ENCODE data around the gene MUC22. TPM values are rescaled to one million over a fixed set of nuclear protein-coding genes. Genes with fewer than 3 reads are reported as not detected.

The MUC22 gene
- total RNA-seq, 1 experiment from 2014 or later = not detected

GRCh38 chr6:30990422-30991086 lies 19.7 kb upstream of the MUC22 start:
- no TSS peak for BruUV-seq (replicated peaks)
- Histone ChIP-seq H3F3A (ENCODE audit: low read length, unreplicated experiment) (no peaks in the 10 kb centered on the region), H3K27me3 (ENCODE audit: low read length) (no peaks in the 10 kb centered on the region), H3K79me2 (ENCODE audit: low read length) (no peaks in the 10 kb centered on the region), H3K9me2 (replicated peaks; ENCODE audit: low read length) (no peaks in the 10 kb centered on the region), H3K4me1 (ENCODE audit: insufficient read depth, low read length) (no peaks in the 10 kb centered on the region), H4K20me1 (ENCODE audit: low read length) (no peaks in the 10 kb centered on the region), H3K36me3 (ENCODE audit: low read depth, low read length) (no peaks in the 10 kb centered on the region), H3K9me3 (ENCODE audit: low read length) (no peaks in the 10 kb centered on the region), H3K27ac (ENCODE audit: low read length) (no peak overlapping the region), H2AFZ (ENCODE audit: low read length) (no peak overlapping the region), H3K4me2 (ENCODE audit: low read length) (no peak overlapping the region), H3K4me3 (ENCODE audit: low read length) (no peak overlapping the region), H3K9ac (ENCODE audit: low read length) (no peak overlapping the region)
- POLR2A ChIA-PET (ENCODE audit: unreplicated experiment) = no interaction called here
- CTCF ChIA-PET = interaction anchor here (0.6 kb wide), 1 partner anchor 108 kb away, joined by 3 read pairs; no protein-coding TSS in a partner anchor
- DNase-seq (no peak), ATAC-seq (no peak)
- TF ChIP-seq CTCF (conservative IDR thresholded peaks at IDR 0.05; ENCODE audit: low read depth, low read length) (no peak), EZH2 (IDR thresholded peaks at IDR 0.05; ENCODE audit: low read length, unreplicated experiment) (no peak), EZH2phosphoT487 (IDR thresholded peaks at IDR 0.05; ENCODE audit: borderline replicate concordance, low read length) (no peak)
- intact Hi-C loops (cut with micrococcal nuclease) = no loop called here

GRCh38 chr6:30991891-30992290 lies 18.4 kb upstream of the MUC22 start:
- Histone ChIP-seq H3K27ac (ENCODE audit: low read length) (no peak overlapping the region), H3F3A (ENCODE audit: low read length, unreplicated experiment) (no peaks in the 10 kb centered on the region), H3K4me3 (ENCODE audit: low read length) (no peak overlapping the region), H3K9me3 (ENCODE audit: low read length) (no peaks in the 10 kb centered on the region), H2AFZ (ENCODE audit: low read length) (no peak overlapping the region), H3K36me3 (ENCODE audit: low read depth, low read length) (no peaks in the 10 kb centered on the region), H3K9ac (ENCODE audit: low read length) (no peak overlapping the region), H3K9me2 (replicated peaks; ENCODE audit: low read length) (no peaks in the 10 kb centered on the region), H3K27me3 (ENCODE audit: low read length) (no peaks in the 10 kb centered on the region), H3K4me1 (ENCODE audit: insufficient read depth, low read length) (no peaks in the 10 kb centered on the region), H3K4me2 (ENCODE audit: low read length) (no peak overlapping the region), H3K79me2 (ENCODE audit: low read length) (no peaks in the 10 kb centered on the region), H4K20me1 (ENCODE audit: low read length) (no peaks in the 10 kb centered on the region)
- POLR2A ChIA-PET (ENCODE audit: unreplicated experiment) = no interaction called here
- TF ChIP-seq EZH2 (IDR thresholded peaks at IDR 0.05; ENCODE audit: low read length, unreplicated experiment) (no peak), EZH2phosphoT487 (IDR thresholded peaks at IDR 0.05; ENCODE audit: borderline replicate concordance, low read length) (no peak), CTCF (conservative IDR thresholded peaks at IDR 0.05; ENCODE audit: low read depth, low read length) (no peak)
- CTCF ChIA-PET = no interaction called here
- no peak for DNase-seq
- ATAC-seq = no peak
- no TSS peak for BruUV-seq (replicated peaks)
- intact Hi-C loops (cut with micrococcal nuclease) = no loop called here

- ChIA-PET CTCF (no interaction called here), POLR2A (ENCODE audit: unreplicated experiment) (no interaction called here)
- ATAC-seq (no peak), DNase-seq (no peak)
- H3K9me3 ChIP-seq (ENCODE audit: low read length) = no peaks in the 10 kb centered on the region
- H3K4me1 ChIP-seq (ENCODE audit: insufficient read depth, low read length) = peaks cover 18% of the 10 kb centered on the region
- no peak overlapping the region for H3K4me2 ChIP-seq (ENCODE audit: low read length)
- H4K20me1 ChIP-seq (ENCODE audit: low read length) = no peaks in the 10 kb centered on the region
- H3K36me3 ChIP-seq (ENCODE audit: low read depth, low read length) = no peaks in the 10 kb centered on the region
- H3K27me3 ChIP-seq (ENCODE audit: low read length) = no peaks in the 10 kb centered on the region
- intact Hi-C loops (cut with micrococcal nuclease) = no loop called here
- BruUV-seq (replicated peaks) = no TSS peak
- no peaks in the 10 kb centered on the region for H3K79me2 ChIP-seq (ENCODE audit: low read length)
- H3F3A ChIP-seq (ENCODE audit: low read length, unreplicated experiment) = no peaks in the 10 kb centered on the region
- no peak overlapping the region for H3K4me3 ChIP-seq (ENCODE audit: low read length)
- no peak overlapping the region for H2AFZ ChIP-seq (ENCODE audit: low read length)
- no peak overlapping the region for H3K27ac ChIP-seq (ENCODE audit: low read length)
- no peak overlapping the region for H3K9ac ChIP-seq (ENCODE audit: low read length)
- H3K9me2 ChIP-seq (replicated peaks; ENCODE audit: low read length) = no peaks in the 10 kb centered on the region
- TF ChIP-seq EZH2 (IDR thresholded peaks at IDR 0.05; ENCODE audit: low read length, unreplicated experiment) (no peak), CTCF (conservative IDR thresholded peaks at IDR 0.05; ENCODE audit: low read depth, low read length) (no peak), EZH2phosphoT487 (IDR thresholded peaks at IDR 0.05; ENCODE audit: borderline replicate concordance, low read length) (no peak)
Measured at GRCh38 chr6:30997301-30997700, 13.0 kb upstream of the MUC22 start.
